Rectal smooth muscle tissue (tissue), 1 donor: Measurements from ENCODE around the gene PDGFD.

ENCODE experiments used
- H3K27ac ChIP-seq: one replicate; pipeline ENCODE4 v1.7.0; 2013; ENCODE audit warnings: low read depth, low read length, inconsistent platforms
- H3K27me3 ChIP-seq: one replicate; pipeline ENCODE4 v1.7.0; 2013; ENCODE audit warnings: low read length; ENCODE audit not compliant: control insufficient read depth, insufficient read depth
- H3K36me3 ChIP-seq: one replicate; pipeline ENCODE4 v1.7.0; 2013; ENCODE audit warnings: low read length; ENCODE audit not compliant: control insufficient read depth, insufficient read depth
- H3K4me1 ChIP-seq: one replicate; pipeline ENCODE4 v1.7.0; 2013; ENCODE audit warnings: low read length; ENCODE audit not compliant: control insufficient read depth, insufficient read depth
- H3K4me3 ChIP-seq: one replicate; pipeline ENCODE4 v1.7.0; 2013; ENCODE audit warnings: low read length
- H3K9ac ChIP-seq: one replicate; pipeline ENCODE4 v1.7.0; 2013; ENCODE audit warnings: low read length

The PDGFD gene

GRCh38 chr11:104105155-104105554 lies 58.8 kb downstream of the PDGFD start:
- Histone ChIP-seq H3K9ac (no peak overlapping the region), H3K4me1 (no peaks in the 10 kb centered on the region), H3K4me3 (no peak overlapping the region), H3K27ac (no peak overlapping the region), H3K36me3 (no peaks in the 10 kb centered on the region), H3K27me3 (no peaks in the 10 kb centered on the region)

DNA sequence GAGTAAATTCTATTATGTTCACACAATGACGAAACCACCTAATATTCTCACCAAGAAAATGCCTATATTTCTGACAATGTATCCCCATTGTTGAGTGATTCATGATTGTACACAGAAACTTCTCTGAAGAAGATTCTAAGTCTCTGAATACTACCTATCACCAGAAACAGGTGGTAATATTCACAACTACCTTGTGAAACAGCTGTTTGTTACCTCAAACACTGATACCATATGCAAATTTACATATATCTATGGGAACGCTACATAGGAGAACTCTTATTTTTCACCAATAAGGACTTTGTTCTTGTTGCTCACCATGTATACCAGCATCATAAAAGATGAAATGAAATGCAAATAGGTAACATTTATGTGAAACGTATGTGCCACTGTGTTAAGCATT lies 59.3 kb downstream of the PDGFD start:
- Histone ChIP-seq H3K4me1 (no peaks in the 10 kb centered on the region), H3K4me3 (no peak overlapping the region), H3K27ac (no peak overlapping the region), H3K9ac (no peak overlapping the region), H3K36me3 (no peaks in the 10 kb centered on the region), H3K27me3 (no peaks in the 10 kb centered on the region)

DNA sequence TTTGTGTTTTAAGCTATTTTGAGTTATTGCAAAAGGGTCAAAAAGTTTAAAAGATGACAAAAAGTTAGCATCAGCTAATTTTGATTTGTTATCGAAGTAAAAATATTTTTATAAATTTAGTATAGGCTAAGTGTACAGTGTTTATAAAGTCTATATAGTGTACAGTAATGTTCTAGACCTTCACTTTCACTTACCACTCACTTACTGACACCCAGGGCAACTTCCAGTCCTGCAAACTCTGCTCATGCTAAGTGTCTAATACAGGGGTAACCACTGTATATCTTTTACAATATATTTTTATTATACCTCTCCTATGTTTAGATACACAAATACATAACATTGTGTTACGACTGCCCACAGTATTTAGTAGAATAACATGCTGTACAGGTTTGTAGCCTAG lies 59.7 kb downstream of the PDGFD start:
- no peak overlapping the region for H3K4me3 ChIP-seq
- no peaks in the 10 kb centered on the region for H3K4me1 ChIP-seq
- H3K36me3 ChIP-seq = no peaks in the 10 kb centered on the region
- H3K27ac ChIP-seq = no peak overlapping the region
- H3K9ac ChIP-seq = no peak overlapping the region
- no peaks in the 10 kb centered on the region for H3K27me3 ChIP-seq

GRCh38 chr11:104098555-104098954 lies 65.4 kb downstream of the PDGFD start:
- H3K27ac ChIP-seq = no peak overlapping the region
- no peaks in the 10 kb centered on the region for H3K4me1 ChIP-seq
- no peak overlapping the region for H3K9ac ChIP-seq
- H3K27me3 ChIP-seq = no peaks in the 10 kb centered on the region
- H3K36me3 ChIP-seq = no peaks in the 10 kb centered on the region
- H3K4me3 ChIP-seq = no peak overlapping the region

GRCh38 chr11:104098132-104098531 lies 65.8 kb downstream of the PDGFD start:
- Histone ChIP-seq H3K4me3 (no peak overlapping the region), H3K27me3 (no peaks in the 10 kb centered on the region), H3K9ac (no peak overlapping the region), H3K36me3 (no peaks in the 10 kb centered on the region), H3K27ac (no peak overlapping the region), H3K4me1 (no peaks in the 10 kb centered on the region)

DNA sequence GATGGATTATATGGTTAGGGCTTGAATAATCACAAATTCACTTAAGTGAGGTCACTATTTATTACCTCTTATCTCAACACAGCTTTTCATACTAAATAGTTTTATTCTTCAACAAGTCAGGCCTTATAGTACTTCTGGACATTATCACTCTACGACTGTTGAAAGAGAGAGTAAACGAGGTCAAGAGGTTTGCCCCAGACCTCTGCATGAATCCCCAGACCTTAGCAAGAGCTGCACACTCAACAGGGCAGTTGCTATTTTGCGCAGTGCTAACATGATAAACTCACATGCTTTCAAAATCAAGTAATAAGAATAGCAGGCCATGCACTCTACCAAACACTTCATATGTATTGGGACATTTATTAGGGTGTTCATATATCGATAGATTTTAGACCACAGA lies 67.0 kb downstream of the PDGFD start:
- H3K36me3 ChIP-seq = no peaks in the 10 kb centered on the region
- H3K9ac ChIP-seq = no peak overlapping the region
- H3K4me3 ChIP-seq = no peak overlapping the region
- H3K27me3 ChIP-seq = no peaks in the 10 kb centered on the region
- no peak overlapping the region for H3K27ac ChIP-seq
- no peaks in the 10 kb centered on the region for H3K4me1 ChIP-seq

DNA sequence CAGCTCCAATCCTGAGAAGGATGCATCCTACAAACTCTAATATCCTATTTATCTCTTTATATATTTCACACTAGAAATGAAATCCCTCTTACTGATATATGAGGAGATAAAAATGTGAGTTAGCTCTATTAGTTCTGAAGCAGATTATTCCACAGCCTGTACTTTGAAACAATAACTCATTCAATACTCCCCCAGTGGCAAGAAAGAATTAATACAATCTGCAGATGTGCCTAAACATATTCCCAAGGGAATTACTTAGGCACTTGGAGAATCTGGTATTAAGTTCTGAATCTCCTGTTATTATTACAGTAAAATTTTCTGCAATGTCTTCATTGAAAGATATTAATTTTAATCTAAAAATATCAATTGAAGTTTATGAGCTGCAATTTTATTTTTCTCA lies 68.2 kb downstream of the PDGFD start:
- Histone ChIP-seq H3K4me1 (no peaks in the 10 kb centered on the region), H3K27ac (no peak overlapping the region), H3K4me3 (no peak overlapping the region), H3K36me3 (no peaks in the 10 kb centered on the region), H3K9ac (no peak overlapping the region), H3K27me3 (no peaks in the 10 kb centered on the region)

- Histone ChIP-seq H3K4me3 (no peak overlapping the region), H3K4me1 (no peaks in the 10 kb centered on the region), H3K27me3 (no peaks in the 10 kb centered on the region), H3K36me3 (no peaks in the 10 kb centered on the region), H3K27ac (no peak overlapping the region), H3K9ac (no peak overlapping the region)
These were observed 69.4 kb downstream of the PDGFD start for GRCh38 chr11:104094576-104094975.

GRCh38 chr11:104093426-104094280 lies 70.3 kb downstream of the PDGFD start:
- H3K36me3 ChIP-seq = no peaks in the 10 kb centered on the region

GRCh38 chr11:104092744-104093143 lies 71.2 kb downstream of the PDGFD start:
- Histone ChIP-seq H3K4me1 (no peaks in the 10 kb centered on the region), H3K27ac (no peak overlapping the region), H3K27me3 (no peaks in the 10 kb centered on the region), H3K9ac (no peak overlapping the region), H3K36me3 (no peaks in the 10 kb centered on the region), H3K4me3 (no peak overlapping the region)

More at GRCh38 chr11:104093426-104094280, 70.3 kb downstream of the PDGFD start:
- no peak overlapping the region for H3K4me3 ChIP-seq
- no peaks in the 10 kb centered on the region for H3K27me3 ChIP-seq
- no peak overlapping the region for H3K9ac ChIP-seq
- H3K27ac ChIP-seq = no peak overlapping the region
- H3K4me1 ChIP-seq = no peaks in the 10 kb centered on the region

GRCh38 chr11:104091281-104092096 lies 72.5 kb downstream of the PDGFD start:
- H3K4me1 ChIP-seq = no peaks in the 10 kb centered on the region
- no peaks in the 10 kb centered on the region for H3K27me3 ChIP-seq
- no peak overlapping the region for H3K4me3 ChIP-seq
- H3K9ac ChIP-seq = no peak overlapping the region
- no peaks in the 10 kb centered on the region for H3K36me3 ChIP-seq
- H3K27ac ChIP-seq = no peak overlapping the region

DNA sequence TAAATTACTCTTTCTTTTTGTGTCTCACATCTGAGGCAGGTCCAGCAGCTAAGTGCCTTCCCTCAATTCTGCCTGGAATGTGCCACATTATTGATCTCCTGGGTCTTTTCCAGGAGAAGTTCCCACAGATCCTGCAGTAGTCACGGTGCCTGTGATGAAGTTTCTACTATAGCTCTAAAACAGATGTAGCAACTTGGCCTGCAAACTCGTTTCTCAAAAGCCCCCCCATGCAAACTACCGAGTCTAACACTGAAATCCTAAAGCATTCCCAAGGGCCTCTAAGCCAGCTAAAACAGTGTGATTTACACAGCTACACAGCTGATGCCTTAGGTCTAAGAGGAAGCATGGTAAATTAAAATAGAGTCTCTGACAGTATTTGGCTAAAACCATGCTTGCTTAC lies 73.2 kb downstream of the PDGFD start:
- Histone ChIP-seq H3K27ac (no peak overlapping the region), H3K36me3 (no peaks in the 10 kb centered on the region), H3K4me1 (no peaks in the 10 kb centered on the region), H3K27me3 (no peaks in the 10 kb centered on the region), H3K4me3 (no peak overlapping the region), H3K9ac (no peak overlapping the region)
